ENCODE measurements around the gene PYM1. TPM values are rescaled to one million over a fixed set of nuclear protein-coding genes. Genes with fewer than 3 reads are reported as not detected.

Gene PYM1
- polyA plus RNA-seq, 2 of the 4 experiments (the other 2 are of a cell fraction), result 30.4 to 49.5 TPM

- Histone ChIP-seq H3K4me3 (no peak overlapping the region), H3K4me1 (peaks cover 24% of the 10 kb centered on the region), H3K27ac (peak overlapping the region in 1 of 2 experiments; percentile 21; a peak in 1 of 6 replicates), H3K9me3 (no peaks in the 10 kb centered on the region), H3K4me2 (peak overlapping the region; percentile 37)
- ChIA-PET POLR2A (no interaction called here), CTCF (interaction anchor here (2.0 to 3.6 kb wide), 2 partner anchors 16 to 30 kb away, joined by 6 to 18 read pairs; no protein-coding TSS in a partner anchor)
- FAIRE-seq (no peak), ATAC-seq (no peak), DNase-seq (ENCODE audit: low read depth in 1 of 2, low spot score in 1 of 2) (no peak)
- TF ChIP-seq NR3C1 (IDR thresholded peaks at IDR 0.05), result no peak
- TF ChIP-seq FOXS1 (CRISPR knock-in tag; IDR thresholded peaks at IDR 0.05), result no peak
- no peak for TF ChIP-seq NFE2L2 (conservative IDR thresholded peaks at IDR 0.05; ENCODE audit: low read length)
- TF ChIP-seq JUN (IDR thresholded peaks at IDR 0.05), result no peak
- TF ChIP-seq RNF2 (IDR thresholded peaks at IDR 0.05; ENCODE audit: borderline replicate concordance, low read depth), result no peak
- no peak for TF ChIP-seq POLR2A (IDR thresholded peaks at IDR 0.05; ENCODE audit: low read length)
- no peak for TF ChIP-seq BHLHE40 (IDR thresholded peaks at IDR 0.05; ENCODE audit: low read depth, low read length)
- TF ChIP-seq PHF8 (IDR thresholded peaks at IDR 0.05; ENCODE audit: borderline replicate concordance, low read depth), result no peak
- TF ChIP-seq HES2 (IDR thresholded peaks at IDR 0.05), result no peak
- TF ChIP-seq TP53 (CRISPR knock-in tag; IDR thresholded peaks at IDR 0.05), result no peak
- no peak for TF ChIP-seq POLR2AphosphoS2 (conservative IDR thresholded peaks at IDR 0.05; ENCODE audit: low read length)
- TF ChIP-seq HMGXB4 (CRISPR knock-in tag; IDR thresholded peaks at IDR 0.05; ENCODE audit: borderline replicate concordance), result no peak
- TF ChIP-seq HDAC2 (IDR thresholded peaks at IDR 0.05), result no peak
- no peak for TF ChIP-seq SREBF2 (IDR thresholded peaks at IDR 0.05)
- no peak for TF ChIP-seq MAFK (IDR thresholded peaks at IDR 0.05; ENCODE audit: partially characterized antibody)
- 61% methylated on average over 2 of the region's 2 CpGs for WGBS (ENCODE audit: missing lambda C conversion rate)
These were observed 18.2 kb downstream of the PYM1 start for GRCh38 chr12:55909513-55909884.

GRCh38 chr12:55908726-55909512 is 18.8 kb downstream of the PYM1 start:
- Histone ChIP-seq H3K4me1 (peaks cover 22% of the 10 kb centered on the region; the same call in 2 of the 3 replicates), H3K9me3 (no peaks in the 10 kb centered on the region), H3K27ac (peak overlapping the region; percentile 36 to 49; a peak in 3 of 6 replicates), H3K4me2 (peak overlapping the region; percentile 37), H3K4me3 (no peak overlapping the region)
- WGBS (ENCODE audit: missing lambda C conversion rate), result 41% methylated on average over 8 of the region's 8 CpGs
- no peak for FAIRE-seq
- TF ChIP-seq POLR2AphosphoS2 (conservative IDR thresholded peaks at IDR 0.05; ENCODE audit: low read length), result no peak
- TF ChIP-seq EP300 (IDR thresholded peaks at IDR 0.05), result no peak
- no peak for TF ChIP-seq CBX2 (IDR thresholded peaks at IDR 0.05; ENCODE audit: borderline replicate concordance, low read depth)
- no peak for TF ChIP-seq FOXS1 (CRISPR knock-in tag; IDR thresholded peaks at IDR 0.05)
- no peak for TF ChIP-seq POLR2A (IDR thresholded peaks at IDR 0.05; ENCODE audit: low read length)
- TF ChIP-seq ESRRA (IDR thresholded peaks at IDR 0.05; ENCODE audit: borderline replicate concordance, low read length), result no peak
- POLR2A ChIA-PET, result interaction anchor here (0.6 kb wide), 1 partner anchor 65 kb away, joined by 5 read pairs; no protein-coding TSS in a partner anchor
- no peak for DNase-seq (ENCODE audit: low read depth in 1 of 2, low spot score in 1 of 2)
- CTCF ChIA-PET, result interaction anchor here (1.5 to 3.6 kb wide), 4 partner anchors 17 to 66 kb away, joined by 3 to 18 read pairs (median 4); partner anchors contain the start of gene MMP19
- ATAC-seq, result peak in 1 of 2 experiments; percentile 80; a peak in 3 of 6 replicates

- POLR2A ChIA-PET, result no interaction called here
- Histone ChIP-seq H3K4me1 (peaks cover 22% of the 10 kb centered on the region; the same call in 2 of the 3 replicates), H3K27ac (no peak overlapping the region), H3K4me2 (peak overlapping the region; percentile 29; the same call in 1 of the 3 replicates), H3K4me3 (no peak overlapping the region), H3K9me3 (no peaks in the 10 kb centered on the region)
- CTCF ChIA-PET, result no interaction called here
- no peak for FAIRE-seq
- WGBS (ENCODE audit: missing lambda C conversion rate), result 20% methylated on average over 1 of the region's 1 CpG
- DNase-seq (ENCODE audit: low read depth in 1 of 2, low spot score in 1 of 2), result no peak
- ATAC-seq, result no peak
- TF ChIP-seq REST (IDR thresholded peaks at IDR 0.05) (no peak), E2F6 (IDR thresholded peaks at IDR 0.05; ENCODE audit: borderline replicate concordance, low read depth) (no peak), CBX8 (IDR thresholded peaks at IDR 0.05) (no peak), ESRRA (IDR thresholded peaks at IDR 0.05; ENCODE audit: borderline replicate concordance, low read length) (no peak), HMGXB4 (CRISPR knock-in tag; IDR thresholded peaks at IDR 0.05; ENCODE audit: borderline replicate concordance) (no peak), HOXB5 (CRISPR knock-in tag; IDR thresholded peaks at IDR 0.05) (no peak), KDM5A (IDR thresholded peaks at IDR 0.05) (no peak), FOSL2 (IDR thresholded peaks at IDR 0.05) (no peak), FOSL2 (CRISPR knock-in tag; IDR thresholded peaks at IDR 0.05) (no peak), HEYL (CRISPR knock-in tag; IDR thresholded peaks at IDR 0.05) (no peak), TP53 (CRISPR knock-in tag; IDR thresholded peaks at IDR 0.05) (no peak)
These were observed 21.6 kb downstream of the PYM1 start for GRCh38 chr12:55906056-55906455.

Data from A549 (cell line).